Astrocyte (in vitro differentiated cells and primary cell): ENCODE results near the gene OSBPL5. TPM values are rescaled to one million over a fixed set of nuclear protein-coding genes. Genes with fewer than 3 reads are reported as not detected.

Experiments used
- DNase-seq: peaks from one replicate; pipeline ENCODE4 v3.0.0-alpha.2; 2010; ENCODE audit warnings: low read depth
- FAIRE-seq: peaks from 2 replicates; lab custom pipeline; 2011; peaks lifted over from hg19 to GRCh38; lab: Jason Lieb, UNC
- H2AFZ ChIP-seq: 2 replicates; pipeline ENCODE4 v1.6.0; 2012; ENCODE audit warnings: low read depth, low read length, inconsistent platforms
- H3K27ac ChIP-seq: 2 replicates; pipeline ENCODE4 v1.5.1; 2011; ENCODE audit warnings: low read depth, low read length, inconsistent platforms
- H3K27me3 ChIP-seq: 2 replicates; pipeline ENCODE4 v1.6.0; 2011; ENCODE audit warnings: low read length, inconsistent platforms; ENCODE audit not compliant: insufficient read depth
- H3K36me3 ChIP-seq: 2 replicates; pipeline ENCODE4 v1.5.1; 2011; ENCODE audit warnings: low read length, inconsistent platforms; ENCODE audit not compliant: insufficient read depth
- H3K4me1 ChIP-seq: 2 replicates; pipeline ENCODE4 v1.5.1; 2011; ENCODE audit warnings: low read length, inconsistent platforms; ENCODE audit not compliant: insufficient read depth
- H3K4me2 ChIP-seq: 2 replicates; pipeline ENCODE4 v1.6.0; 2012; ENCODE audit warnings: low read length, inconsistent platforms
- H3K4me3 ChIP-seq: 2 replicates; pipeline ENCODE4 v1.5.1; 2011; ENCODE audit warnings: low read depth, mild to moderate bottlenecking, low read length, inconsistent platforms; ENCODE audit not compliant: insufficient read depth
- H3K79me2 ChIP-seq: 2 replicates; pipeline ENCODE4 v1.6.0; 2012; ENCODE audit warnings: mild to moderate bottlenecking, low read length, inconsistent platforms; ENCODE audit not compliant: insufficient read depth
- H3K9ac ChIP-seq: 2 replicates; pipeline ENCODE4 v1.6.0; 2012; ENCODE audit warnings: mild to moderate bottlenecking, low read length, inconsistent platforms
- H3K9me3 ChIP-seq: 2 replicates; pipeline ENCODE4 v1.5.1; 2012; ENCODE audit warnings: low read depth, mild to moderate bottlenecking, low read length, inconsistent platforms; ENCODE audit not compliant: insufficient read depth
- H4K20me1 ChIP-seq: 2 replicates; pipeline ENCODE4 v1.6.0; 2012; ENCODE audit warnings: low read length, inconsistent platforms; ENCODE audit not compliant: insufficient read depth
- H3K27ac Mint-ChIP-seq: one replicate; pipeline ENCODE4 v1.8.0; 2021; ENCODE audit warnings: mild to moderate bottlenecking, mixed read lengths; ENCODE audit not compliant: unreplicated experiment
- H3K27me3 Mint-ChIP-seq: one replicate; pipeline ENCODE4 v1.8.0; 2021; ENCODE audit warnings: low read depth, mixed read lengths; ENCODE audit not compliant: unreplicated experiment
- H3K36me3 Mint-ChIP-seq: one replicate; pipeline ENCODE4 v1.8.0; 2021; ENCODE audit warnings: low read depth, mixed read lengths; ENCODE audit not compliant: unreplicated experiment
- H3K4me1 Mint-ChIP-seq: one replicate; pipeline ENCODE4 v1.8.0; 2021; ENCODE audit warnings: low read depth, mixed read lengths; ENCODE audit not compliant: unreplicated experiment
- H3K4me3 Mint-ChIP-seq: one replicate; pipeline ENCODE4 v1.8.0; 2021; ENCODE audit warnings: mild to moderate bottlenecking, moderate library complexity, mixed read lengths; ENCODE audit not compliant: unreplicated experiment
- H3K9me3 Mint-ChIP-seq: one replicate; pipeline ENCODE4 v1.8.0; 2021; ENCODE audit warnings: mild to moderate bottlenecking, mixed read lengths; ENCODE audit not compliant: unreplicated experiment
- CTCF ChIP-seq: IDR thresholded peaks from 2 replicates; pipeline ENCODE4 v1.5.1; 2011; ENCODE audit warnings: low read depth, mild to moderate bottlenecking, inconsistent platforms, low read length, moderate library complexity; ENCODE audit not compliant: insufficient read depth
- EZH2 ChIP-seq: IDR thresholded peaks from 2 replicates; pipeline ENCODE4 v1.6.1; 2012; ENCODE audit warnings: mild to moderate bottlenecking, low read length, inconsistent platforms; ENCODE audit not compliant: insufficient read depth
- total RNA-seq: library from RNA; stranded (reverse); gene quantifications from 2 replicates; pipeline ENCODE4 v1.2.1, GENCODE V29; 2021

The OSBPL5 gene
- total RNA-seq, 1 donor from 2014 or later = 29.0 TPM

- H3K4me3 ChIP-seq = no peak overlapping the region
- DNase-seq (no peak), FAIRE-seq (no peak)
- TF ChIP-seq CTCF (no peak), EZH2 (no peak)
- H3K27me3 ChIP-seq = no peaks in the 10 kb centered on the region
- no peak overlapping the region for H3K27ac ChIP-seq
- H3K9me3 ChIP-seq = no peaks in the 10 kb centered on the region
- H3K36me3 Mint-ChIP-seq = peaks cover 15% of the 10 kb centered on the region
- no peaks in the 10 kb centered on the region for H3K36me3 ChIP-seq
- H3K4me3 Mint-ChIP-seq = no peak overlapping the region
- no peak overlapping the region for H3K27ac Mint-ChIP-seq
- no peaks in the 10 kb centered on the region for H3K27me3 Mint-ChIP-seq
- peaks cover 92% of the 10 kb centered on the region for H3K79me2 ChIP-seq
- no peak overlapping the region for H3K9ac ChIP-seq
- no peak overlapping the region for H2AFZ ChIP-seq
- peaks cover 89% of the 10 kb centered on the region for H4K20me1 ChIP-seq
- no peaks in the 10 kb centered on the region for H3K9me3 Mint-ChIP-seq
- peaks cover 43% of the 10 kb centered on the region for H3K4me1 Mint-ChIP-seq
- peak overlapping the region; percentile 13 for H3K4me2 ChIP-seq
- H3K4me1 ChIP-seq = peaks cover 48% of the 10 kb centered on the region
Measured at GRCh38 chr11:3155691-3156258, 9.3 kb downstream of the OSBPL5 start.

- no peak overlapping the region for H3K4me3 ChIP-seq
- H2AFZ ChIP-seq = no peak overlapping the region
- H3K36me3 ChIP-seq = no peaks in the 10 kb centered on the region
- no peaks in the 10 kb centered on the region for H3K27me3 ChIP-seq
- H3K36me3 Mint-ChIP-seq = peaks cover 16% of the 10 kb centered on the region
- H3K9me3 ChIP-seq = no peaks in the 10 kb centered on the region
- H3K79me2 ChIP-seq = peaks cover 92% of the 10 kb centered on the region
- DNase-seq (no peak), FAIRE-seq (no peak)
- no peak overlapping the region for H3K9ac ChIP-seq
- no peaks in the 10 kb centered on the region for H3K27me3 Mint-ChIP-seq
- peaks cover 91% of the 10 kb centered on the region for H4K20me1 ChIP-seq
- H3K4me3 Mint-ChIP-seq = no peak overlapping the region
- H3K4me1 Mint-ChIP-seq = peaks cover 43% of the 10 kb centered on the region
- no peak overlapping the region for H3K27ac ChIP-seq
- peaks cover 45% of the 10 kb centered on the region for H3K4me1 ChIP-seq
- TF ChIP-seq EZH2 (no peak), CTCF (no peak)
- no peaks in the 10 kb centered on the region for H3K9me3 Mint-ChIP-seq
- no peak overlapping the region for H3K27ac Mint-ChIP-seq
- H3K4me2 ChIP-seq = no peak overlapping the region
Measured at GRCh38 chr11:3155216-3155615, 9.9 kb downstream of the OSBPL5 start.

GRCh38 chr11:3154001-3154599 lies 11.0 kb downstream of the OSBPL5 start:
- no peaks in the 10 kb centered on the region for H3K27me3 Mint-ChIP-seq
- DNase-seq (peak; percentile 25), FAIRE-seq (no peak)
- H3K79me2 ChIP-seq = peaks cover 90% of the 10 kb centered on the region
- peak overlapping the region; percentile 67 for H3K4me2 ChIP-seq
- H3K27me3 ChIP-seq = no peaks in the 10 kb centered on the region
- no peak overlapping the region for H3K4me3 Mint-ChIP-seq
- no peak overlapping the region for H3K4me3 ChIP-seq
- peaks cover 91% of the 10 kb centered on the region for H4K20me1 ChIP-seq
- peaks cover 16% of the 10 kb centered on the region for H3K36me3 Mint-ChIP-seq
- no peak overlapping the region for H3K27ac Mint-ChIP-seq
- peak overlapping the region; percentile 69 for H3K27ac ChIP-seq
- H3K9me3 Mint-ChIP-seq = no peaks in the 10 kb centered on the region
- no peaks in the 10 kb centered on the region for H3K9me3 ChIP-seq
- no peak overlapping the region for H2AFZ ChIP-seq
- no peaks in the 10 kb centered on the region for H3K36me3 ChIP-seq
- TF ChIP-seq CTCF = no peak
- no peak for TF ChIP-seq EZH2
- H3K4me1 Mint-ChIP-seq = peaks cover 39% of the 10 kb centered on the region
- H3K4me1 ChIP-seq = peaks cover 34% of the 10 kb centered on the region
- H3K9ac ChIP-seq = peak overlapping the region; percentile 65
